GM19099 (cell line): ENCODE results near the gene TACR2.

Experiments used
- POLR2A ChIP-seq: IDR thresholded peaks from 3 replicates; pipeline ENCODE4 v1.6.1; 2011; ENCODE audit warnings: low read depth; ENCODE audit not compliant: insufficient read length; ENCODE audit errors: extremely low read depth

The TACR2 gene

GRCh38 chr10:69403519-69403918, 13.2 kb downstream of the TACR2 start:
- no peak for TF ChIP-seq POLR2A

- no peak for TF ChIP-seq POLR2A
Measured at GRCh38 chr10:69403066-69403465, 13.7 kb downstream of the TACR2 start.

DNA sequence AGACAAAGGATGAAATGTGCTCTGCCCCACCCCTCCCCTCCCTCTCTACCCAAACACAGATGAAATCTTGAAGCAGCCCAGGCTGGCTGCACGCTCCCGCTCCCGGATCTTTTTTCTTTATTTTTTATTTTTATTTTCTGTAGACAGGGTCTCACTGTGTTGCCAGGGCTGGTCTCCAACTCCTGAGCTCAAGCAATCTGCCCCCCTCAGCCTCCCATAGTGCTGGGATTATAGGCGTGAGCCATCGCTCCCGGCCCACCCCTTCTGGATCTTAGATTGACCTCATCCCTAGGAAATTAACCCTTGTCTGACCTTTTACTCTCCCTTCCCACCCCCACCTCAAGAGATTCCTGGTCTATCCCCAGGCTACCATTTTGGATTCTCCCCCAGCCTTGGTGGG, 14.3 kb downstream of the TACR2 start:
- TF ChIP-seq POLR2A = no peak

GRCh38 chr10:69401416-69401815, 15.3 kb downstream of the TACR2 start:
- TF ChIP-seq POLR2A = no peak

GRCh38 chr10:69400936-69401335, 15.8 kb downstream of the TACR2 start:
- no peak for TF ChIP-seq POLR2A

DNA sequence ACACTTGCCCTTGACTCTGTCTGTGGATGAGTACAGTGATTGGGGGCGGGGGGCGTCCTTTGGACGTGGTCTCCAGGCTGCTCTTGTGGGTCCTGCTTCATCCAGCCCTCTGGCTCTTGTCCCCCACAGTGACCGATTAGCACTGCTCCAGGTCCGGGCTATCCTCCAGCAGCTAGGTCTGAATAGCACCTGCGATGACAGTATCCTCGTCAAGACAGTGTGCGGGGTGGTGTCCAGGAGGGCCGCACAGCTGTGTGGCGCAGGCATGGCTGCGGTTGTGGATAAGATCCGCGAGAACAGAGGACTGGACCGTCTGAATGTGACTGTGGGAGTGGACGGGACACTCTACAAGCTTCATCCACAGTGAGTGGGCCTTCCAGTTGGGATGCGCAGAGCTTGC, 18.3 kb downstream of the TACR2 start:
- no peak for TF ChIP-seq POLR2A

- no peak for TF ChIP-seq POLR2A
Measured at GRCh38 chr10:69397972-69398371, 18.7 kb downstream of the TACR2 start.

DNA sequence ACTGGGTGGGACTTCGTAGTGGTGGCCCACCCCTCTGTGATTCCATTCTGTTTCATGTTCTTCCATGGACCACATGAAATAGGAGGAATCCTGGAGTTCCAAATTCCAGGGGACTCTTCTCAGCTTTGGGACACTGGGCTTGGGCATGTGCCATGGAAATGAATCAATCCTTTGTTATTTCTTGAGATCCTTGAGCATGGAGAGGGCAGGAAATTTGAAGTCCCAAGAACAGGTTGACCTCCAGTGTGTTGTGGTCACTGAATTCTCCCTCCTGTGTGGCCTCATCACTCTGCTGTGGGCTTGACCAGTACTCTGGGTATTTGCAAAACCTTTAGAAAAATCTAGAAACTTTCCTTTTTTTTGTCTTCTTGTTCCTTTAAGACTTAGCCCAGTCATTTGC, 22.7 kb downstream of the TACR2 start:
- TF ChIP-seq POLR2A = no peak

DNA sequence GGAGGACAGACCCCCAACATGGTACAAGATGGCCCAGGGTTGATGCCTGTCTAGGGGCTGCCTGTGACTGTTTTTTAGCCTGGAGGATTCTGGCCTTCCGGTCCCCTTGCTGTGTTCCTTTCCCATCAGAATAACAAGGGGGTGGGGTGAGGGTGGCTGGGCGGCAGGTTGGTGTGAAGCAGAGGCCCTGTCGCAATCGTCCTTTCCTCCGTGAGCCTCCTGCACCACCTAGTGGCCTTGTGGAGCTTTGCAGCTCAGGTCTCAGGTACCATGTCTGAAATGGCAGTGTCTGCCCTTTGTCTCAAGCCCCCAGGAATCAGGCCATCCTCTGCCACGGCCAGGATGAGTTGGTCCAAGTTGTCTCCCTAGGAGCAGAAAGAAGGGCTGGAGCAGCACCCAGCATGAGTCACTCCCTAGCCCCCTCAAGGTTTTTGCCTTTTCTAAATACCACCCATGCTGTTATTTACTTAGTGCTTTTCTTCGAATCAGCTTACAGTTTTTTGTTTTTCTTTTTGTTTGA, 24.2 kb downstream of the TACR2 start:
- TF ChIP-seq POLR2A = no peak

GRCh38 chr10:69391158-69391557, 25.6 kb downstream of the TACR2 start:
- TF ChIP-seq POLR2A = no peak

DNA sequence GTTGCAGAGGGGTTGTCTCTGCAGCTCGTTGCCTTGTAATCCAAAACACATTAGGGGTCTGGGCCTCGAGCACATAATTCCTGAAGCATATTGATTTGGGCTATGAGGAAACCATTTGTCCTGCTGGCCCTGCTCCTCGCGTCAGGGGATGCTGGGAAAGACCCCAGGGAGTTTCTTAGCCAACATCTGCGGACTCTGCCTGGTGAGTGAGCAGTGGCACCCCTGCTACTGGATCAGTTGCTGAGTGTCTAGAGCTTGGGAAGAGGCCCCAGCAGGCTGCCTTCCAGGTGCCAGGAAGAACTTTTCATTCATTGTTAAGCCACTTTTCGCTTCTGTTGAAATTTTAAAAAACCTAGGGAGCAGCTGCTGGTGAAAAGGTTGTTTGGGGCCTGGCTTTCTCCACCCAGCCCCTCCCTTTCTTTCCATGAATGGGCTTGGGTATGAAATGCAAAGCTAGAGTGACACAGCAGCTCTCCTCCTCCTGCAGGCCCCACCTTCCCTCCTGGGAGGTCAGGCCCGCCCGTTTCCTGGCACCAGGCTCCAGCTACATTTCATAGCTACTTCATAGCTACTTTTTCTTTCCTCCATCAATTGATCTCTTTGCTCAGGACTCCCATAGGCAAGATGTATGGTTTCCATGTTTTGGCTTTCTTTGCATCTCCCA, 26.8 kb downstream of the TACR2 start:
- no peak for TF ChIP-seq POLR2A

- no peak for TF ChIP-seq POLR2A
Measured at GRCh38 chr10:69388488-69388887, 28.2 kb downstream of the TACR2 start.

- TF ChIP-seq POLR2A = no peak
Measured at GRCh38 chr10:69387500-69387899, 29.2 kb downstream of the TACR2 start.

DNA sequence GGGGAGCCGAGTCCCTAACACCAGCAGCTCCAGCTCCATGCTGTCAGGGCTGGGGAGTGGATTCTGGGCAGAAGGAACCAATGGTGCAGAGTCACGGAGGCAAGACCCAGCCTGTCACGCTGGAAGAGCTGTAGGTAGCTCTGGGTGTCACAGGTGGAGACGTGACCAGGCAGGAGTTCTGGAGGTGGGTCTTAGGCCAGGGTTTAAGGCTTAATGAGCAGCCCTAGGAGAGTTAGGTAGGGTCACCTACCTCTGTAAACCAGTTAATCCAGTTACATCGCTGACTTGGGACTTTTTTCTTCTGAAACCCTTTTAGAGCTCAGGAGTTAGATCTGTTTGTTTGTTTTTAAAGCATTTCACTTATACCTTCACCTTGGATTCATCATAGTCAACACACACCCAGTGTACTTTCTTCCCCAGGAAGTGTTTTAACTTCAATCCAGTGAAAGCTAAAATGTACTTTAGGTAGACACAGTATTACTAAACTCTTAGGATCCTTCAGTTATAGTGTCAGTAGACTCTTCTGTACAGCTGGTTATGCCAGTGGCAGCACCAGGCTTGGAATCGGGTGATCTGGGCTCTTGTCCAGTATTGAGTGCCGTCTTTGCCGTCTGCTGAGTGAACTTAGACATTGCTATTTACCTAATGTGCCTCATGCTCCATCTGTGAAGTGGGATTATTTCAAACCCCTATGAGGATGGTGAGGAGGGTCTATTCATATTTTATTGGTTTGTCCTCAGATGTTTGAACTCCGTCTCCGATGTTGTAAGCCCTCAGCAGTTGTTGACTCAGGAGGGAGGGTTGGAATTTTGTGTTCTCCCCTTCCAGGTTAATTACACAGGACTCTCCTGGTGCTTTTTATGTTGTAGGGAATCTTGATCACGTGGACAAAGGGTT, 31.0 kb downstream of the TACR2 start:
- TF ChIP-seq POLR2A = no peak

DNA sequence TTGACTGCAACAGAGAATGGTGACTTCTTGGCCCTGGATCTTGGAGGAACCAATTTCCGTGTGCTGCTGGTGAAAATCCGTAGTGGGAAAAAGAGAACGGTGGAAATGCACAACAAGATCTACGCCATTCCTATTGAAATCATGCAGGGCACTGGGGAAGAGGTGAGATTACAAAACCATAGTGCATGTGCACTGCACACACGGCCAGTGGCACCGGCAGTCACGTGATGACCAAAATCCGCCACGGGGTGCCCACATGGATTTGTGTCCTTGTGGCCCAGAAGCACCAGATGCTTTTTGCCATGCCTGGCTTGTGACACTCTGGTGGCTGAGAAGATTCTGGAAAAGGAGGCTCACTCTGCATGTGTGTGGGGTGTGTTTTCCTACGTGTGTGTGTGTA, 32.4 kb downstream of the TACR2 start:
- no peak for TF ChIP-seq POLR2A

DNA sequence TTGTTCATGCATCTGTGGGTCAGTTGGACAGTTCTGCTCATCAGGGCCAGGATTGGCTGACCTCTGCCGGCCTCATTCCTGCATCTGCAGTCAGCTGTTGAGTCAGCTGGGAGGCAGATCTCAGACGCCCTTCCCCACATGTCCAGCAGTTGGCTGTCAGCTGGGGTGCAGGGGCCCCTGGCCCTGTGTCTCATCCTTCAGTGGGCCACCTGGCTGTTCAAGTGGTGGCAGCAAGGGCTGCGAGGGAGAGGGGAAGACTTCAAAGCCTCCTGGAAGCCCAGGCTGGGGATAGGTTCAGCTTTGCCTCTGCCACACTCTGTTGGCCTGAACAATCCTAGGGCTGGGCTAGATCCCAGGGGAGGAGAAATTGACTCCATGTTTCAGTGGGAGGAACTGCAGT, 33.2 kb downstream of the TACR2 start:
- TF ChIP-seq POLR2A = no peak
